ENCODE data around the gene NPLOC4.

GRCh38 chr17:81665205-81666091, 28.5 kb upstream of the NPLOC4 start:
- no peak for TF ChIP-seq CTCF (IDR thresholded peaks at IDR 0.05)
- TF ChIP-seq EZH2 (IDR thresholded peaks at IDR 0.05; ENCODE audit: borderline replicate concordance, insufficient read depth, low read depth, low read length, poor library complexity, severe bottlenecking), result no peak
